Retina (tissue), 1 donor: ENCODE measurements around the gene NPEPL1.

Experiments
- DNase-seq: peaks from one replicate; pipeline ENCODE4 v3.0.0-alpha.2; 2016

NPEPL1 gene

GRCh38 chr20:58701431-58702160, 9.0 kb downstream of the NPEPL1 start:
- DNase-seq, result no peak

- no peak for DNase-seq
Measured at GRCh38 chr20:58702161-58702510, 9.5 kb downstream of the NPEPL1 start.

GRCh38 chr20:58702859-58703648, 10.5 kb downstream of the NPEPL1 start:
- DNase-seq, result no peak

- DNase-seq, result no peak
Measured at GRCh38 chr20:58703765-58704371, 11.3 kb downstream of the NPEPL1 start.

- no peak for DNase-seq
Measured at GRCh38 chr20:58705208-58705926, 12.8 kb downstream of the NPEPL1 start.

GRCh38 chr20:58706150-58706892, 13.7 kb downstream of the NPEPL1 start:
- DNase-seq, result no peak

GRCh38 chr20:58706975-58707681, 14.5 kb downstream of the NPEPL1 start:
- DNase-seq, result no peak

- DNase-seq, result no peak
Measured at GRCh38 chr20:58707770-58708169, 15.2 kb downstream of the NPEPL1 start.

GRCh38 chr20:58708246-58708931, 15.8 kb downstream of the NPEPL1 start:
- no peak for DNase-seq

- DNase-seq, result no peak
Measured at GRCh38 chr20:58709013-58709702, 16.6 kb downstream of the NPEPL1 start.

GRCh38 chr20:58709703-58710039, 17.1 kb downstream of the NPEPL1 start:
- no peak for DNase-seq

- DNase-seq, result peak; percentile 1
Measured at GRCh38 chr20:58710481-58711265, 18.1 kb downstream of the NPEPL1 start.

- DNase-seq, result peak; percentile 3
Measured at GRCh38 chr20:58711266-58712051, 18.9 kb downstream of the NPEPL1 start.

- peak; percentile 1 for DNase-seq
Measured at GRCh38 chr20:58712151-58712791, 19.7 kb downstream of the NPEPL1 start.

- DNase-seq, result peak; percentile 2
Measured at GRCh38 chr20:58712806-58713731, 20.5 kb downstream of the NPEPL1 start.

- DNase-seq, result peak; percentile 1
Measured at GRCh38 chr20:58713801-58714339, 21.3 kb downstream of the NPEPL1 start.

- DNase-seq, result peak; percentile 1
Measured at GRCh38 chr20:58714340-58714922, 21.8 kb downstream of the NPEPL1 start.
